T-helper 1 cell treated with Interleukin-12 subunit alpha and Interleukin-12 subunit beta and Interleukin-4 antibody, amounts not matched to agents 30 ng/mL and 1 ng/mL, for 36 hours (primary cell): ENCODE results near the gene LRTM2. TPM values are rescaled to one million over a fixed set of nuclear protein-coding genes. Genes with fewer than 3 reads are reported as not detected.

Experiments used
- intact Hi-C: fragments of 100-400 bp; cut with micrococcal nuclease; formaldehyde crosslinking; loops from one replicate; pipeline ENCODE4 v1.15.1; 2024
- total RNA-seq: library from RNA; stranded (reverse); gene quantifications from 2 replicates; pipeline ENCODE4 v1.2.3, GENCODE V29; 2022

Gene LRTM2
- total RNA-seq, 1 donor from 2014 or later: not detected

DNA sequence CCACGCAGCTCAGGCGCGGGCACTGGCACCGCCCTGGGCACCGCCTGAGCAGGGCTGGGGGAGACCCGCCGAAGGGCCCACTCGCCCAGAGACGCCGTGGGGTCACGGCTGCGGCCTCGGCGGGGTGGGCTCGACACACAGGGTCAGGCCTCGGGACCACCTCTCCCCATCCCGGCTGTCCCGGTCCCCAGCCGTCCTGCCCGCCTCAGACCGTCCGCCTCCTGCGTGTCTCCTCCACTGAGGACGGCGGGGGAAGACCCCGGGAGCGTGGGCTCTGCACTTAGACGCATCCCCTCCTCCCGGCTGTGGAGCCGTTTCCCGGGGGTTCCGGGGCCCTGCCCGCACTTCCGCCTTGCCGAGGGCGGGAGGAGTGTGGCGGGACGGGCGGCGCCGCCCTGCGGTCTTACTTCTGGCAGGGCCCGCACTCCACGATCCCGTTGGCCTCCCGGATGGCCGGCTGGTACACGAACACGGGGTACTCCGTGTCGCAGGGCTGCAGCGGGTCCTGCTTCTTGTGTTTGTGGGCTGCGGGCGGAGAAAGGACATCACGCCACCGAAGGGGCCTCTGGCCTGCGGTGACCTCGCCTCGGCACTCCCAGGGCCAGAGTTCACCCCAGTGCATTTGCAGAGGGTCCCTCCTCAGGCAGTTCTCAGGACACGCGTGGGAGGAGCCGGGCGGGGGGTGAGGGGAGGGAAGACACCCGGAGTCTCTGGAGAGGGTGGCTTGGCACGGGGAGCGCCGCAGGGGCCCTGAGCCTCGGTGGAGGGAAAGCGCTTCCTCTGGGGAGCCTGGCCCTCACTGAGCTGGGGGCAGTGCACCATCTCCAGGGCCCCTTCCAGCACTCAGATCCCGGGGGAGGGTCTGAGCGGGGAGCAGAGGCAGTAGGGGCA is 23.1 kb upstream of the LRTM2 start:
- intact Hi-C loops: loop anchor here (5.0 to 10.0 kb wide), 2 partner anchors 495 to 898 kb away; no protein-coding TSS in a partner anchor

- intact Hi-C loops: loop anchor here (5.0 to 10.0 kb wide), 2 partner anchors 494 to 897 kb away; no protein-coding TSS in a partner anchor
These were observed 22.2 kb upstream of the LRTM2 start for GRCh38 chr12:1797991-1798640.

DNA sequence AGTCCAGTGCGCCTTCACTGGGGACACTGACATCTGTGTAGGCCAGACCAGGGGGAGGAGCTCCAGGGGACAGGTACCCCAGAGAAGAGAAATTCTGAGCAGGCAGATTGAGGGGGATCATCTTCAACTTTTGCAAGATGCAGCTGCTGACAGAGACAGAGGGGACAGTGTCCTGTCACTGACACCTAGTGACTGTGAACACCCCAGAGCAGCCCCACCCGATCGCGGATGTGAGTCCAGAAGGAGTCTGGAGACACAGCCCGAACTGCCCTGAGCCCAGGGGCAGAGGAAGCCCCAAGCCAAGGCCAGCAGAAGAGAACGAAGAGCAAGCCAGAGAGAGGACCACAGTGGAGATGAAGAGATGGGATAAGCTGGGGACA is 21.7 kb upstream of the LRTM2 start:
- intact Hi-C loops: loop anchor here (5.0 to 10.0 kb wide), 2 partner anchors 494 to 896 kb away; no protein-coding TSS in a partner anchor

DNA sequence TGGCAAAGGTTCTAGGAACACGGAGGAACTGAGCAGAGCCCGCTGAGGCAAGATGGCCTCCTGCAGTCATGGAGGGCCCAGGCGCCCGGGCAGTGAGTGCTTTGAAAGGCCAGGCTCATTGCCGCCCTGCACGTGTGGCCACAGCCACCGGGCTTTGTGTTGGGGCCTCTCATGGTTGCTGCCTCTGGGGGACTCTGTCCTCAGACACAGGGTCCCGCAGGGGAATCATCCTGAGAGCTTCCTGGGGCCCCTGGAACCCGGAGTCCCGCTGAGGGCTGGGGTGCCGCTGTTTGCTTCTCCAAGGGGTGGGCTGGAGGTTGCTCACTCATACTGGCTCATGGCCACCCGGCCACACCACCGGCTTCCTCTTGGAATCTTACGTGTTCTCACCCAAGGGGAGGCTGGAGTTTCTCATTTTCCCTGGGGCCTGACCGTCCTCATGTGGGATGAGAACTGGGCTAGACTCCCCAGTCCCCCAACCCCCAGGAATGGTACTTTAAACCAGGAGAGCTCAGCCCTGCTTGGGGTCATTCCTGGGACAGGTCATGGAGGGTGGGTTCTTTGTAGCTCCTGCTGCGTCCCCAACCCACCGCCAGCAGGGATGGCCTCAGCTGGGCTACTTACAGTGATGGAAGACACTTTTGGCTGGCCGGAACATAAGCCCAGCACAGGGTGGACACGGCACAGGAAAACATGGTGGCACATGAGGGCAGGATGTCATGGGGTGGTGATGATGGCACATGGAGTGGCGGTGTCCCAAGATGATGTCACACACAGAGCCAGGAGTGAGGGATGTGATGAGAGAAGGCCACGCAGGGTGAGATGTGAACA is 21.1 kb upstream of the LRTM2 start:
- intact Hi-C loops: loop anchor here (5.0 to 10.0 kb wide), 2 partner anchors 493 to 896 kb away; no protein-coding TSS in a partner anchor

- intact Hi-C loops: loop anchor here (5.0 to 10.0 kb wide), 2 partner anchors 492 to 895 kb away; no protein-coding TSS in a partner anchor
These were observed 20.4 kb upstream of the LRTM2 start for GRCh38 chr12:1799882-1800400.

DNA sequence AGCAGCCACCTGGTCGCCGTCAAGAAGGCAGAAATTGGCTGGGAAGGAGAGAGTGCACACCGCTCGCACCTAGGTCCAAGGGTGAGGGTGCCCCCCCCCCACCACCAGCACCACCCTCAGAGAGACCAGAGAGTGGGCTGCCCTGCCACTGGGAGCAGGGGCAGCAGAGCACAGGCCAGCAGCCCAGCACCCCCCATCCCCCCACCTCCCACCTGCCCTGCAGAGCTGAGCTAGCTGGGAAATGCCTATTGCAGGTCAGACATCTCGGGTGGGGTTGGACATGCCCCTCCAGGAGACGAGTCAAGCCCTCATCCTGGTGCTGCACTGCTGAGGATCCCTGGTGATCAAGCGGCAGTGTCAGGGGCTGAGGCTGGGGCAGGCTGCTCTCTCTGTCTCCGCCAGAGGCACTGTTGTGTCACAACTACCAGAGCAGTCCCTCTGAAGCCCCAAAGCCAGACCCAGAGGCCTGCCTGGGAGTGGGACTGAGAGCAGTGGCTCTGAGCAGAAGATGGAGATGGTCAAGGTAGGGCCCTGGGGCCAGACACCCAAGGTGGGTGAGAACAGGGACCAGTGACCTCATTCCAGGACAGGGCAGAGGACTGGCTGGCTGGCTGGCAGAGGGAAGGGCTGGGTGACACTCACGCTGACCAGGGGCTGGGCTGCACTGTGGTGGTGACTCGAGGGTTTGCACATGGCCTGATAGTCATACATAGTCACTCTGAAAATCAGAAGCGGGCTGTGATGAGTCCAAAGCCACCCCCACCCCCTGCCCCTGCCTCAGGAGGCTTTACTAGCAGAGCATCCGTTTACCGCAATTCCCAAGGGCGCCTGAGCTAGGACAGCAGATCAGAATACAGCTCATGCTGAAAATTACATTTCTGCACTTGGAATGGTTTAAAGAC is 19.7 kb upstream of the LRTM2 start:
- intact Hi-C loops: no loop called here

GRCh38 chr12:1801303-1801975 is 18.9 kb upstream of the LRTM2 start:
- intact Hi-C loops: no loop called here

DNA sequence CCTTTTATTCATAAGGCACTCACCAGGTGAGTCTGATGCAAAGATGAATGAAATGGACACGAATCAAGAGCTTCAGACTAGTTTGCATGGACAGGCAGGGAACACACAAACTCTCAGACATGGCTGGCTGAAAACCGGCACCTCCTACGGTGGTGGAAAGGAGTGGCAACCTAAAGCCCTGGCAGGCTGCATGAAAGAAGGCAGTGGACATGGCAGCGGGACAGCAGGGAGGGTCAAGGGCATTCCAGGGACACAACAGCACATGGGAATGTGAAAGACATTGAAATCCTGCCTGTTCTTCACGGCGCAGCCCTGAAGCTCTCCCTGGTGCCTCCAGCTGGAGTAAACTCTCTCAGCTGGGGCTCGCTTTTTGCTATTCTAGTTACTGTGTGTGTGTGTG is 16.6 kb upstream of the LRTM2 start:
- intact Hi-C loops: loop anchor here (1.0 to 2.0 kb wide), 4 partner anchors 7 to 1009 kb away; partner anchors contain the start of genes DCP1B and ITFG2

GRCh38 chr12:1804545-1805332 is 15.6 kb upstream of the LRTM2 start:
- intact Hi-C loops: loop anchor here (1.0 to 2.0 kb wide), 4 partner anchors 8 to 1008 kb away; partner anchors contain the start of genes DCP1B and ITFG2

GRCh38 chr12:1805441-1806081 is 14.8 kb upstream of the LRTM2 start:
- intact Hi-C loops: loop anchor here (2.0 kb wide), 2 partner anchors 199 to 229 kb away; partner anchors contain the start of gene DCP1B

GRCh38 chr12:1806301-1807086 is 13.9 kb upstream of the LRTM2 start:
- intact Hi-C loops: no loop called here

DNA sequence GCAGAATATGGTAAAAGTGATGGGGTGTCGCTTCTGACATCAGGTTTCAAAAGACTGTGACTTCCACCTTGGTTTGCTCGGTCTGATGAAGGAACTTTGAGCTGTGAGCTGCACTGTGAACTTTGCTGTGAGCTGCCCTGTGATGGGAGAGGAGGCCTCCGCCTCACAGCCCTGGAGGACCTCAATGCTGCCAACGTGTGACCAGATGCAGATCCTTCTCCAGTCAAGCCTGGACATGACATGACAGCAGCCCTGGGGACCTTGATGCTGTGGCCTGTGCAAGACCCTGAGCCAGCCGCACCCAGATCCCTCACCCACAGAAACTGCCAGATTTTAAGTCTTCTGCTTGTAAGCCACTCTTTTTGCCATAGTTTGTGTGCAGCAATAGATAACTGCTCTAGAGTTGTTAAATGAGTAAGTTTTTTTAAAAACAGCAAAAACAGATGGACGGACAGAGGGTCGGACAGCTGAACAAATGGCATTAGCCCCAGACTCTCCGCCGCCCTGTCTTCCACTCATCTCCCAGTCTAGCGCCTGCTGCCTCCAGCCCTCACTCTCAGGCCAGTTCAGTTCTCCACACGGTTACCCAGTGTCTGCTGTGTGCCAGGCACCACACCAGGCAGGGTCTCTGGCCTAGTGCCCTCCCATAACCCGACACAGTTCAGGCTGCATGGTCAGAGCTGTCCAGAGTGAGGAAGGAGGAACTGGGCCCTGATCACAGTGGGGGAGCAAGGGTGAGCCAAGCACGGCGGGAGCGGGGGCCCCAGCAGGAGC is 13.1 kb upstream of the LRTM2 start:
- intact Hi-C loops: no loop called here

DNA sequence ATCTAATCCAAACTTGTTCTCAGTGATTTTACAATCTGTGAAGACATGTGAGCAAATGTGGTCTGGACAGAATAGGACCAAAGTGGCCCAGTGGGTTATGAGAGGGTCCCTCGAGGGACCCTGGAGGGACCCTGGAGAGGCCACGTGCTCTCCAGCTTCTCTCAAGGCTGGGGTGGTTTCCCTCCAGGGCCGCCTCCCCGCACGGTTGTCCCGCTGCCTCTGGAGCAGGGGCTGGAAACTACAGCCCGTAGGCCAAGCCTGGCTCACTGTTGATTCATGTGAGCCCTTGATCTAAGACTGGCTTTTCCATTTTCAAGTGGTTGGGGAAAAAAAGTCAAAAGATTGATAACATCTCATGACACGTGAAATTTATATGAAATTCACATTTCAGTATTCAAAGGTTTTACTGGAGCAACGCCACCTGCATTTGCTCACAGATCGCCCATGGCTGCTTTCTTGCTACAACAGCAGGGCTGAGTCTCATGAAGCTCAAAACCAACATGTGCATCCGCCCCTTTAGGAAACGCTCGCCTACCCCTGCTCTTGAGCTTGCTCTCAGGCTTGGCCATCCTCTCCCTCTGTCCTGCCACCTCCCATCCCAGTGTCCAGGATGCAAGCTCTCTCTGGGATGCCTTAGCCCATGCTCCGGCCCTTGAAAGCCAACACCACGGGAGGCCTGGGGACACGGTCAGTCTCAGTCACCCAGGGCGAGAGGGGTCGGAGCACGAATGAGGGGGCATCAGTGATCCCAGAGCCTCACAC is 12.1 kb upstream of the LRTM2 start:
- intact Hi-C loops: no loop called here

DNA sequence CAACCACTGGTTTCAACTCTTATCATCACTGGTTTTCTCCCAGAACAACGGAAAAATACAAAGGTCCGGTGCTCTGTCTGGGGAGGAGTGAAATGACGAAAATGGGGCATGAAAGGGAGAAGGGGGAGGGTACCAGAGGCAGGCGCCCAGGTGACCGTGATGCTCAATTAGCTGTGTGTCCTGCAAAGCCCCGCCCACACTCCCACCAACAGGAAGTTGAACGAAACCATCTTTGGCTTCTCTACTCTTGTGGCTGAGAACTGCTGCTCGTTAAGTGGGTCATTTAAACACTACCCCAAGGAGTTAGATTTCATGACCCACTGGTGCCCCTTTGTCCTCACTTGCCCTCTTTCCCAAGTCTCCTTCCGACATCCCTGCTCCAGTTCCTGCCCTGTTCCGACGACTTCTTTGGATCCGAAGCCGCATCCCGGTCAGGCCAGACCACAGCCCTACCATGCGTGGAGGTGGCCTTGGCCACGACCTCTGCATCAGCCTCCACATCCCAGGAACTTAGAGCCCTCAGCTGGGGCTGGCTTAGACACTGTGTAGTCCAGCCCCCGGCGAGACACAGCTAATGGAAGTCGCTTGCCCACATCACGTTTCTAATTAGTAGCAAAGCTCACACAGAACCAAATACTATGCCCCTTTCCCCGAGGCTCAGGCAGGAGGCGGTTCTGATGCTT is 11.4 kb upstream of the LRTM2 start:
- intact Hi-C loops: no loop called here

- intact Hi-C loops: no loop called here
These were observed 10.7 kb upstream of the LRTM2 start for GRCh38 chr12:1809591-1810190.
